NB4 (cell line): ENCODE data around the gene OSBP2.

Experiments
- CTCF ChIP-seq: IDR thresholded peaks from one replicate; pipeline ENCODE4 v1.5.1; 2012; ENCODE audit warnings: low read depth, low read length
- MAX ChIP-seq: IDR thresholded peaks from 2 replicates; pipeline ENCODE4 v1.6.1; 2011; ENCODE audit warnings: low read depth, low read length
- POLR2A ChIP-seq: IDR thresholded peaks from 2 replicates; pipeline ENCODE4 v1.6.1; 2011; ENCODE audit warnings: mild to moderate bottlenecking; ENCODE audit not compliant: insufficient read length; ENCODE audit errors: extremely low read depth

GRCh38 chr22:30695871-30696655 lies 1.4 kb downstream of the OSBP2 start:
- TF ChIP-seq CTCF, result no peak
- no peak for TF ChIP-seq POLR2A
- TF ChIP-seq MAX, result no peak
